Mucosa of stomach (tissue), 1 donor: ENCODE data around the gene TK1.

Experiments used
- H3K27me3 ChIP-seq: one replicate; pipeline ENCODE4 v1.7.0; 2013; ENCODE audit warnings: mild to moderate bottlenecking, low read length; ENCODE audit not compliant: control insufficient read depth, insufficient read depth
- H3K36me3 ChIP-seq: one replicate; pipeline ENCODE4 v1.7.0; 2013; ENCODE audit warnings: low read length; ENCODE audit not compliant: control insufficient read depth, insufficient read depth
- H3K4me1 ChIP-seq: one replicate; pipeline ENCODE4 v1.7.0; 2013; ENCODE audit warnings: mild to moderate bottlenecking, low read length; ENCODE audit not compliant: control insufficient read depth, insufficient read depth
- H3K4me3 ChIP-seq: one replicate; pipeline ENCODE4 v1.7.0; 2013; ENCODE audit warnings: low read length
- H3K9ac ChIP-seq: one replicate; pipeline ENCODE4 v1.7.0; 2013; ENCODE audit warnings: mild to moderate bottlenecking, low read length, moderate library complexity
- H3K9me3 ChIP-seq: one replicate; pipeline ENCODE4 v1.7.0; 2013; ENCODE audit warnings: mild to moderate bottlenecking, low read length, moderate library complexity; ENCODE audit not compliant: control insufficient read depth
- donor health status: Pancreatic carcinoma.

TK1 gene

GRCh38 chr17:78131172-78132083, 55.4 kb downstream of the TK1 start:
- Histone ChIP-seq H3K9ac (no peak overlapping the region), H3K27me3 (peaks cover 23% of the 10 kb centered on the region), H3K36me3 (no peaks in the 10 kb centered on the region), H3K4me3 (no peak overlapping the region), H3K4me1 (peaks cover 39% of the 10 kb centered on the region), H3K9me3 (no peaks in the 10 kb centered on the region)

- Histone ChIP-seq H3K27me3 (peaks cover 23% of the 10 kb centered on the region), H3K36me3 (no peaks in the 10 kb centered on the region), H3K4me3 (no peak within 1 kb of the TSS), H3K9me3 (no peaks in the 10 kb centered on the region), H3K9ac (no peak within 1 kb of the TSS), H3K4me1 (peaks cover 40% of the 10 kb centered on the region)
Measured at GRCh38 chr17:78130437-78131101, 56.3 kb downstream of the TK1 start, which contains the start of gene TMC8. Gene TMC8, plus strand, starts transcription at chr17:78130771. Its CDS starts 818 bp downstream, at chr17:78131589.

- Histone ChIP-seq H3K9me3 (no peaks in the 10 kb centered on the region), H3K36me3 (no peaks in the 10 kb centered on the region), H3K9ac (no peak overlapping the region), H3K4me3 (no peak overlapping the region), H3K27me3 (peaks cover 23% of the 10 kb centered on the region), H3K4me1 (peaks cover 45% of the 10 kb centered on the region)
Measured at GRCh38 chr17:78130090-78130436, 56.8 kb downstream of the TK1 start.

- Histone ChIP-seq H3K4me1 (peaks cover 47% of the 10 kb centered on the region), H3K36me3 (no peaks in the 10 kb centered on the region), H3K27me3 (peaks cover 23% of the 10 kb centered on the region), H3K4me3 (no peak overlapping the region), H3K9me3 (no peaks in the 10 kb centered on the region), H3K9ac (no peak overlapping the region)
Measured at GRCh38 chr17:78129351-78130089, 57.3 kb downstream of the TK1 start.

- Histone ChIP-seq H3K27me3 (peaks cover 23% of the 10 kb centered on the region), H3K36me3 (no peaks in the 10 kb centered on the region), H3K9ac (peak within 1 kb of the TSS; percentile 70), H3K9me3 (no peaks in the 10 kb centered on the region), H3K4me1 (peaks cover 47% of the 10 kb centered on the region), H3K4me3 (no peak within 1 kb of the TSS)
Measured at GRCh38 chr17:78128551-78129350, 58.1 kb downstream of the TK1 start, which contains the start of gene TMC6. Gene TMC6, minus strand, starts transcription at chr17:78128755. Its CDS starts 1,923 bp downstream, at chr17:78126832.

GRCh38 chr17:78127888-78128550, 58.8 kb downstream of the TK1 start:
- H3K9me3 ChIP-seq = no peaks in the 10 kb centered on the region
- H3K4me3 ChIP-seq = no peak overlapping the region
- H3K27me3 ChIP-seq = peaks cover 23% of the 10 kb centered on the region
- H3K9ac ChIP-seq = peak overlapping the region; percentile 70
- peaks cover 47% of the 10 kb centered on the region for H3K4me1 ChIP-seq
- H3K36me3 ChIP-seq = peaks cover 4% of the 10 kb centered on the region

GRCh38 chr17:78127239-78127887, 59.5 kb downstream of the TK1 start:
- peaks cover 4% of the 10 kb centered on the region for H3K36me3 ChIP-seq
- H3K9ac ChIP-seq = peak overlapping the region; percentile 70
- H3K4me3 ChIP-seq = no peak overlapping the region
- H3K4me1 ChIP-seq = peaks cover 42% of the 10 kb centered on the region
- no peaks in the 10 kb centered on the region for H3K9me3 ChIP-seq
- peaks cover 19% of the 10 kb centered on the region for H3K27me3 ChIP-seq

- Histone ChIP-seq H3K36me3 (peaks cover 4% of the 10 kb centered on the region), H3K4me3 (no peak overlapping the region), H3K27me3 (peaks cover 17% of the 10 kb centered on the region), H3K9me3 (no peaks in the 10 kb centered on the region), H3K4me1 (peaks cover 37% of the 10 kb centered on the region), H3K9ac (no peak overlapping the region)
Measured at GRCh38 chr17:78126895-78127238, 60.0 kb downstream of the TK1 start.

- H3K27me3 ChIP-seq = peaks cover 15% of the 10 kb centered on the region
- peaks cover 35% of the 10 kb centered on the region for H3K4me1 ChIP-seq
- H3K4me3 ChIP-seq = no peak overlapping the region
- no peak overlapping the region for H3K9ac ChIP-seq
- H3K36me3 ChIP-seq = peaks cover 4% of the 10 kb centered on the region
- no peaks in the 10 kb centered on the region for H3K9me3 ChIP-seq
Measured at GRCh38 chr17:78125976-78126894, 60.6 kb downstream of the TK1 start.
